NCI-H1694 treated with DMSO at 0.1 percent for 48 hours (cell line): ENCODE results near the gene TMEM51.

Experiments used
- DNase-seq: peaks from one replicate; lab custom pipeline; 2025; lab: John Stamatoyannopoulos, UW

The TMEM51 gene

GRCh38 chr1:15196807-15197530 lies 43.4 kb downstream of the TMEM51 start:
- no peak for DNase-seq

DNA sequence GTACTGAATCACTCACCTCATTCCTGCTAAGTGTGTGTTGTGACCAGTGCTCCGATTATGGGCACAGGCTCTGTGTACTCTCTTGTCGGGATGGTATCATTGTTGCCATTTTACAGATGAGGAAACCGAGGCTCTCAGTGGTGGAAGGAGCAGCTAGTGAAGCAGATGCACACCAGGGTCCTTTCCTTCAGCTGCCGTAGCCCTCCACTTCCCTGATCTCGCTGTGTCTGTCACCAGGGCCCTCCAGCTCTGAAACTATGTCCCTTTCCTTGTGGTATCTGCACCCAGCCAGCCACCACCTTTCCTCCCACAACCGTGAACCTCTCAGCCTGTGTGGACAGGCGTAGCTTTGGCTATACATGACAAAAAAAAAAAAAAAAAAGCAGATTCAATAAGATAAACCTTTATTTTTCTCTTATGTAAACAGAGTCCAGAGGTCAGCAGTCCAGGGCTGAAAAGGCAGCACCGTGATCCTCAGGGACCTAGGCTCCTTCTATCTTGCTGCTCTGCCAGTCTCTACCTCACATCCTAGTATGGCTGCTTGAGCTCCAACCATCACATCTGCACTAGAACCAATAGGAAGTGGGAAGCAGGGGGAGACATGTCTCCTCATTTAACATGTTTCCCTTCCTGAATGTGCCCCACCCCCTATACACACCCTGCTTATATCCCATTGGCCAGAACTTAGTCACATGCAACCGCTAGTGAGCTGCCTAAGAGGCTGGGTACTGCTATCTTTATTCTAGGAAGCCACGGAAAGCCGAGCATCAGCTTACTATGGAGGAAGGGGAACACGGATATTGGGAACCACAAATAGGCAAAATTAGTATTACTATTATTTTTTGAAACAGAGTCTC lies 44.3 kb downstream of the TMEM51 start:
- DNase-seq, result no peak

DNA sequence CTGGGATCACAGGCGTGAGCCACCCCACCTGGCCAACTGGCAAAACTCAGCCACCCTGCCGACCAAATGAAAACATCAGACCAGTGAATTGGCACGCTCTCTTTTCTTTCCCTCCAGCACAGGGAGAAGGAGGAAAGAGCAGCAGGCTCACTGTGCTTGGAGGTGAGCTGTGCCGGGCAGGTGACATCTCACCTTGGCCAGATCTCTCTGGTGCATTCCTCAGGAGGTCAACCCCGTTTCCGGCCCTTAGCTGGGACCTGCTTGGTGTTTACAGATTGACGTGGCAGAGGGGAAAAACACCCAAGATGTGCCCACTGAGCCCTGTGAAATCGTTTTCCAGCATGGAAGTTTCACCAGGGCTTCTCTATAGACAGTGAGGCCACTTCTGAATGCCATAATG lies 45.1 kb downstream of the TMEM51 start:
- no peak for DNase-seq

- no peak for DNase-seq
Observed at GRCh38 chr1:15201221-15201620, 47.7 kb downstream of the TMEM51 start.

DNA sequence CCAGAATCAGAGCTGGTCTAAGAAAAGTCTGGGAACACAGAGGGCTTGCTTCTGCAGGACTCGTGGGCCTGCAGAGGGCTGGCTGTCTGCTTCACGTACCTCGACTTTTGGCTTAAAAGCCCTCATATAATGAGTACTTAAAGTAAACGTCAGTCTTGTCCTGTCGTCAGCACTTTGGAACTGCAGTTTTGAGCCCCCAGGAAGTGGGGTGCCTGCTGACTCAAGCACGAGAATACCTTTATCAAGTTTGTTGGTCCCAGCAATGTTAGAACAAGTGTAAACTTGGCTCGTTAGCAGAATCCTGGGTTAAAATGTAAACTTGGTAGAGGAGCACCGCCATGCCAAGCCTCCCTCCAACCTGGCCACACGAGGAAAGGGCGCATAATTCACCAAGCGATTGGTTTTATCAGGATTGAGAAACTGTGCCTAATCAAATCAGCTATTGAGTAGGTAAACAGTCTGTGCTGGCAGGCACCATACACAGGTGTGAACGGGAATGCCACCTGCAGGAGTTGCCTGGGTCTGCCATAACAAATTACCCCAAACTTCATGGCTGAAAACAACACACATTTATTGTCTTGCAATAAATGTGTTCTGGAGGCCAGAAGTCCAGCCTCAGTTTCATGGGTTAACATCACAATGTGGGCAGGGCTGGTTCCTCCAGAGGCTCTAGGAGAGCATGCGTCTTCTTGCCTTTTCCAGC lies 48.5 kb downstream of the TMEM51 start:
- DNase-seq, result no peak

DNA sequence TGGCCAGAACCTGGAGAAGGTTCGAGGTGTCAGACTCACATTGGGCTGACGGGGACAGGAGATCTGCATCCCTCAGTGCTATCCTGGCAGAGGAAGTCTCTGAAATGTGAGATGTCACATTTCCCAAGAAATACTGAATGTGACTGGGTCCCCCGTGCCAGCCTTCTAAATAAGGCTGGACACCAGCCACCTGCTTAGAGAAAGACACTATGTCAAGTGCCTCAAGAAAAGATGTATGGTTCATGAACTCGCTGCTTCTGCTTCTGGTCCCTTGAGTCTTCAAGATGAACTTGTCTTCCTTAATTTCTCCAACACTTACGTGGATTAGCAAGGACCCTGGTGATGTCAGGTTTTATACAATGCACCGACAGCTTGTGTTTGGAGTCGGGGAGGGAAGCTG lies 51.4 kb downstream of the TMEM51 start:
- no peak for DNase-seq

DNA sequence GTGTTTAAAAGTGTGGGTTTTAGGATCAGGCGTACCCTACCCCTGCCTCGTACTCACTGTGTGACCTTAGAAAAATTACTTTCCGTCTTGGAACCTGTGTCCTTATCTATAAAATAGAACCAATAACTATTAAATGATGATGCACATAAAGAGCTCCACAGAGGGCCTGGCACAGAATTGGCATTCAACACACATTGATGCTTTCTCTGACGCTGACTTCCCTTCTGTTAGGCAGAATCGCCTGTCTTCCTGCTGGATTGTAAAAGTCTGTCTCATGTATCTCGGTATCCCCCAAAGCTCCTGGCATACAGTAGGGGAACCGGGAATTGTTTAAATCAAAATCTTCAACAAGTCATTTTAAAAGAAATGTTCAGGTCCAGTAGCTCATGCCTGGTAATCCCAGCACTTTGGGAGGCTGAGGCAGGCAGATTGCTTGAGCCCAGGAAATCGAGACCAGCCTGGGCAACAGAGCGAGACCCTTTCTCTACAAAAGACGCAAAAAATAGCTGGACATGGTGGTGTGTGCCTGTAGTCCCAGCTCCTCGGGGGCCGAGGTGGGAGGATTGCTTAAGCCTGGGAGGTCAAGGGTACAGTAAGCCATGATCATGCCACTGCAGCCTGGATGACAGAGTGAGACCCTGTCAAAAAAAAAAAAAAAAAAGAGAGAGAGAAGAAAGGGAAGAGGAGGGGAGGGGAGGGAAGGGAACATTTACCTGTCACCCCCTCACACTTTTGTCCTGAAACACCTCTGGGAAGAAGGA lies 52.2 kb downstream of the TMEM51 start:
- DNase-seq, result no peak

DNA sequence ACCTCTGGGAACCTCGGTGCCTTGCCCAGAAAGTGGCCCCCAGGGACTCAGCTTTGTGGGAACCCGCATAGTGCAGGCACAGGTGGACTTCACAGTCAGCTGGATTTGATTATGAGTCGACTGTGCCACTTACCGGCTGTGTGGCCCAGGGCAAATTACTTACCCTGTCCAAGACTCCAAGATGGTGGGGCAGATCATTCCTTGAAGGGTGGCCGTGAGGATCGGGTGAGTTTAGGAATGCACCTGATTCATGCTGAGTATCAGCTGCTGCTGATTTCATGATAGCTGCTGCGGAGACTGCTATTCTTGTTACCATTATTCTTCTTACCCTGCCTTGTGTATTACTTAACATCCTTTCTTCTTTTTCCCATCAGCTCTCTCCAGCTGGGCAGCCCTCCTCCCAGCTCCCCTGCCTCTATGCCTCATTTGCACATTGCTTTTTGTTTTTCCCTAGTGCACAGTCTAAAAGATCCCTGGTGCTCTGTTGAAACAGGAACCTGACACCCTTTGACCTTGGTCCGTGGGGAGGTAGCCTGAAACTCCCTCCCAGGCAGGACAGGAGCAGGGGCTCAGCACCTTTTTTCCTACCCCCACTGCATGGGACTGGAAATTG lies 53.0 kb downstream of the TMEM51 start:
- DNase-seq, result no peak

DNA sequence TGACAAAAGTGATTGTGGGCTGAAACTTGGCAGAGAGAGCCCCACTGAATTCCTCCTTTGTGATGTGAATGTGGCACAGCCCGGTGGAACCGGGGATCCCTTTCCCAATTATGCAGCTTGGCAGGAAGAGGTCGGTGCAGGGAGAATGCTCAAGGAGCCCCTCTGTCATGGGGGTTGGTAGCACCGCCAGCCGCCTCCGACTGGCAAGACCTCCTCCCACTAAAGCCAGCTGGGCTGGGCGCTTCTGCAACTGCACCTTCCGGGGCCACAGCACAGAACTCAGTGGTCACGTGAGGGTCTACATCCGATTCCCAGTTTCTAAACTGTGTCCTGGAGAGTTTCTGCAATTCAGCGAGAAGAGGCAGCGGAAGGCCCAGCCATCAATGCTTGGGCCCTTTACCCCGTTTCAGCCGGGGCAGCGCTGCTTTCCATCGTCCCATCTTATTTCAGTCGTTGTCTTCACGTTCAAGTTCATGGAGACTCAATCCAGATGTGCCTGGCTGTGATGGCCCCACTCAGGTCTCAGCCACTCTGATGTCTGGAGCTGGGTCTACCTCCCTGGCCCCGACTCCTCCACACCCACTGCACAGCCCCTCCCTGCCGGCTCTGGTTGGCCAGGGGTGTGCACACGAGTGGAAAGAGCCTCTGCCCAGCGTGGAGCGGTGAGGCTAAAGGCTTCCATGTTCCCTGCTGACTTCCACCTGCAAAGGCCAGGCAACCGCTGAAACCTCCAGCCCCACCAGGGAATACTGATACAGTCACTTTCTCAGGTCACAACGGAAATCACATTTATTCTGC lies 53.7 kb downstream of the TMEM51 start:
- DNase-seq, result no peak

DNA sequence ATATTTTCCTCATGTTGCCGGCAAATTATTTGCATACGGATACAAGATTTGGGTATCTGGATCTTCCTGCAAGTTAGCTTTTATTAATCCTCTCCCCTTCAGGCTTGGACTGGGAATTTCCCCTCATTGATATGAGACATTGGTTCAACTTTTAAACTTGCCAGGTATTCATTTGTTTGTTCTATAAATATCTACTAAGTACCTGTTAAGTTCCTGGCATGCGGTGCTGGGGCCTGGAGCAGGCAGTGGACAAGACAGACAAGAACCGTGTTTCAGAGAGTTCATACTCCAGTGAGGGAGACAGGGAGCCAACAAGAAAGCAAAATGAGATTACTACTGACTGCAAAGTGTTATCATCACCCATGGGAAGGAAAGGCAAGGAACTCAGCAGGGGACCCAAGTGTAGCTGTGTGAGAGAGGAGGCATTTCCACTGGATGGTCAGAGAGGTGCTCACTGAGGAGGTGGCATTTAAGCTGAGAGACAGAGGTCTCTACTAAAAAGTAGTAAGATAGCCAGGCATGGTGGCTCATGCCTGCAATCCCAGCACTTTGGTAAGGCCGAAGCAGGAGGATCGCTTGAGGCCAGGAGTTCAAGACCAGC lies 54.4 kb downstream of the TMEM51 start:
- no peak for DNase-seq

- DNase-seq, result no peak
Observed at GRCh38 chr1:15210651-15211375, 57.3 kb downstream of the TMEM51 start.

GRCh38 chr1:15211424-15211823 lies 57.9 kb downstream of the TMEM51 start:
- no peak for DNase-seq

GRCh38 chr1:15212216-15212953 lies 58.8 kb downstream of the TMEM51 start:
- DNase-seq, result no peak

DNA sequence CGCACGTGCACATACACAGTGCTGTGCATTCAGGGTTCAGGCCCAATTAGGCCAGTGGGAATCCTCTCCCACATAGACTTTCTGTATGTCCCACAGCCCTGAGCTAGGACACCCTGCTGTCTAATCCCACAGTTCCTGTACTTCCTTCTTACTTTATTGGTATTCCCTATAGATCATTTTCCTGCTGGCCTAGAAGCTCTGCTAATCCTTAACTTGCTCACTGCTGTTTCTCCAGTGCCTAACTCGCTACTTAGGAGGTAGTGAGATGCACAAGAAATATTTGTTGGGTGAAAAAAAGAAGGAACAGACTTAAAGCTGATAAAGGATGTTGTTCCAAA lies 59.4 kb downstream of the TMEM51 start:
- no peak for DNase-seq

- no peak for DNase-seq
Observed at GRCh38 chr1:15213341-15213821, 59.8 kb downstream of the TMEM51 start.

GRCh38 chr1:15214527-15214926 lies 61.0 kb downstream of the TMEM51 start:
- no peak for DNase-seq

- no peak for DNase-seq
Observed at GRCh38 chr1:15215116-15215515, 61.6 kb downstream of the TMEM51 start.

DNA sequence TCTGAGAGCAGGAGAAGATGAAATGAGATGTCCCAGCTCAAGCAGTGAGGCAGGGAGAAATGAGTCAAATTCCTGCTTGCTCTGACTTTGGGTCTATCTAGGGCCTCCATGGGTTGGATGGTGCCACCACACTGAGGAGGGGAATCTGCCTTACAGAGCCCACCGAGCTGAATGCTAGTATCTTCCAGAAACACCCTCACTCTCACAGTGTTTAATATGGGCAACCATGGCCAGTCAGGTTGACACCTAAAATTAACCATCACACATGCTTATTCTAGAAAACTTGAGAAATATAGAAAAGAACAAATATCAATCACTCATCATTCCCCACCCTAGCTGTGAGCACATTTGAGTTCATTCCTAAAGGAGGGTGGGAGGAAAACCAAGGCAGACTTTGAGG lies 64.1 kb downstream of the TMEM51 start:
- DNase-seq, result no peak
